NT2/D1 (cell line): ENCODE data around the gene EFCAB6.

Experiments used
- DNase-seq: peaks from one replicate; pipeline ENCODE4 v3.0.0-alpha.2; 2011; ENCODE audit warnings: low read depth, low spot score
- H3K27me3 ChIP-seq: 2 replicates; pipeline ENCODE4 v1.6.0; 2011; ENCODE audit warnings: mild to moderate bottlenecking; ENCODE audit not compliant: insufficient read length, insufficient read depth
- H3K36me3 ChIP-seq: 2 replicates; pipeline ENCODE4 v1.6.1; 2011; ENCODE audit warnings: mild to moderate bottlenecking, low read length, mixed read lengths; ENCODE audit not compliant: insufficient read depth, insufficient read length
- H3K4me1 ChIP-seq: 2 replicates; pipeline ENCODE4 v1.5.1; 2011; ENCODE audit not compliant: insufficient read depth, insufficient read length
- H3K4me3 ChIP-seq: 2 replicates; pipeline ENCODE4 v1.5.1; 2011; ENCODE audit warnings: low read depth; ENCODE audit not compliant: insufficient read length
- H3K9ac ChIP-seq: 2 replicates; pipeline ENCODE4 v1.6.0; 2011; ENCODE audit warnings: low read depth; ENCODE audit not compliant: insufficient read length
- H3K9me3 ChIP-seq: 2 replicates; pipeline ENCODE4 v1.5.1; 2011; ENCODE audit warnings: mild to moderate bottlenecking, low read length; ENCODE audit not compliant: insufficient read depth
- SUZ12 ChIP-seq: IDR thresholded peaks from 2 replicates; pipeline ENCODE4 v1.6.1; 2011; ENCODE audit not compliant: insufficient read length, insufficient read depth; ENCODE audit errors: extremely low read depth
- YY1 ChIP-seq: IDR thresholded peaks from 2 replicates; pipeline ENCODE4 v1.6.1; 2011; ENCODE audit not compliant: insufficient read length, insufficient read depth
- ZNF274 ChIP-seq: IDR thresholded peaks from 2 replicates; pipeline ENCODE4 v1.6.1; 2011; ENCODE audit warnings: mild to moderate bottlenecking, low read depth, low read length

Gene EFCAB6

DNA sequence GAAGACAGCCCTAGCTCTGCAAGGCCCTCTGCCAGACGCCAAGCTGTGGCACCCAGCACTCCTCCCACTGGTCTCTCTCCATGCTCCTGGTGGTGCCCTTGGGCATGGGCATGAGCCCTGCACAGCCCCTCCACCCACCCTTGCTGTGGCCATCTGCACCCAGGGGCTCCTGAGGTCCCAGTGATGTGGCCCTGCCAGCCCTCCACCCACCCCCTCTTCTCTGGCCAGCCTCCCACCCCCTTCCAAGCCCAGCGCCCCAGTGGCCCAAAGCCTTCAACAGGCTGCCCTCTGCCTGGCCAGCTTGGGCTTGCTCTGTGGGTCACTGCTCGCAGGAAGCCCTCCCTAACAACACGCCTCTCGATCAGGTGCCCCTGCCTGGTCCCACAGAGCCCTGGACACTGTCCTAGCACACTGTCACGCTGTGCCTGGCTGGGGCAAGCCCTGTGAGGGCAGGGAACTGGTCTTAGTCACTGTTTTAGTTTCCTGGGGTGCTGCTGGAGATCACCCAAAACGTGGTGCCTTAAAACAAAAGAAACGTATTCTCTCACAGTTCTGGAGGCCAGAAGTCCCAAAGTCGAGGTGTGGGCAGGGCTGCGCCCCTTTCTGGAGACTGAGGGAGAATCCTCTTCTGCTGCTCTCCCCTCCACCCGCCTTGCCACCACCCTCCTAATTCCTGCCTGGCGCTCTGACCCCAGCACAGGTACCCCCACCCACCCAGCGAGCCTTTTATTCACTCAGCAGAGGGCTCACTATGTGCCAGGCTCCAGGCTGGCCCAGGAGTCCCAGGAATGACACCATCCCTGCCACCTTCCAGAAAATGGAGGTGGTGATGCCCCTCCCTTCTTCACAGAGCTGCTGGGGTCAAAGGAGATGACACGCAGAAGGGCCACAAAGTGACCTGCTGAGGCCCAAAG is 35.5 kb upstream of the EFCAB6 start:
- peaks cover 4% of the 10 kb centered on the region for H3K36me3 ChIP-seq
- DNase-seq: no peak
- TF ChIP-seq YY1 (no peak), SUZ12 (no peak), ZNF274 (no peak)
- H3K4me3 ChIP-seq: no peak overlapping the region
- no peaks in the 10 kb centered on the region for H3K9me3 ChIP-seq
- H3K27me3 ChIP-seq: no peaks in the 10 kb centered on the region
- peaks cover 10% of the 10 kb centered on the region for H3K4me1 ChIP-seq
- H3K9ac ChIP-seq: no peak overlapping the region

DNA sequence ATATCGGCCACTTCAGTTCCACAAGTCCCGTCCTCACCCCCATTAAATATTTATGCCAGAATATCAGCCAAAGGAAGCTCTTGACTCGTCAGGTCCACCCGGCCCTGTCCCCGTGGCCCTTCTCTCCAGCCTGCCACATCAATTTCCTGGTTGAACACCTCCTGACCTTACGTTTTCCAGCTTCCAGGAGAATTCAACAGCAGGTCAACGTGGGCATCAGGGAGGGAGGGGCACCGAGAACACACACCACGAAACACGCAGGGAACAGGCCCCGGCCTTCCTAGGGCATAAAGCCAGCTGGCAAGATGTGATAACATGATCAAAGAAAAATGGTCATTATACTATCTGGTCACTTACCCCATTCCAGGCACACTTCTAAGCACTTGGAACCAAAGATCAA is 34.9 kb upstream of the EFCAB6 start:
- no peak overlapping the region for H3K4me3 ChIP-seq

DNA sequence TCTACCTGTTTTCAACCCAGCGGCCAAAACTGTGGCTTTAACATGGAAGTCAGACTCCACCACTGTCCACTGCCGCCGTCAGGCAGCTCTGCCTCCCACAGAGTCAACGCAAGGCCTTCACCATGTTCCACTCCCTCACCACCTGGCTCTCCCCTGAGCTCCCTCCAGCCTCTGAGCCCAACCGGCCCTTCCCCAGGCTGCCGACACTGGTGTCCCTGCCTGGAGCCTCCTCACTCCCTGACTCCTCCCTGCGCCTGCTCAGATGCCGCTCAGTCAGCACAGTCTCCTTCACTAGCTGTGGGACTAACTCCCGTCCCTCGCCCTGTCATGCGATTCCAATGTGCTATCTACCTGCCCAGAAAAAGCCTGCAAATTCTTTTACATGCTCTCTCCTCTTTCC is 33.9 kb upstream of the EFCAB6 start:
- Histone ChIP-seq H3K4me1 (peaks cover 7% of the 10 kb centered on the region), H3K36me3 (peaks cover 4% of the 10 kb centered on the region), H3K4me3 (no peak overlapping the region), H3K9ac (no peak overlapping the region), H3K9me3 (no peaks in the 10 kb centered on the region), H3K27me3 (no peaks in the 10 kb centered on the region)
- TF ChIP-seq YY1: no peak
- no peak for TF ChIP-seq SUZ12
- no peak for TF ChIP-seq ZNF274
- no peak for DNase-seq

More for the DNA sequence above, 34.9 kb upstream of the EFCAB6 start:
- TF ChIP-seq ZNF274 (no peak), SUZ12 (no peak), YY1 (no peak)
- no peaks in the 10 kb centered on the region for H3K9me3 ChIP-seq
- H3K4me1 ChIP-seq: peaks cover 7% of the 10 kb centered on the region
- no peak for DNase-seq
- H3K9ac ChIP-seq: no peak overlapping the region
- H3K27me3 ChIP-seq: no peaks in the 10 kb centered on the region
- peaks cover 4% of the 10 kb centered on the region for H3K36me3 ChIP-seq

DNA sequence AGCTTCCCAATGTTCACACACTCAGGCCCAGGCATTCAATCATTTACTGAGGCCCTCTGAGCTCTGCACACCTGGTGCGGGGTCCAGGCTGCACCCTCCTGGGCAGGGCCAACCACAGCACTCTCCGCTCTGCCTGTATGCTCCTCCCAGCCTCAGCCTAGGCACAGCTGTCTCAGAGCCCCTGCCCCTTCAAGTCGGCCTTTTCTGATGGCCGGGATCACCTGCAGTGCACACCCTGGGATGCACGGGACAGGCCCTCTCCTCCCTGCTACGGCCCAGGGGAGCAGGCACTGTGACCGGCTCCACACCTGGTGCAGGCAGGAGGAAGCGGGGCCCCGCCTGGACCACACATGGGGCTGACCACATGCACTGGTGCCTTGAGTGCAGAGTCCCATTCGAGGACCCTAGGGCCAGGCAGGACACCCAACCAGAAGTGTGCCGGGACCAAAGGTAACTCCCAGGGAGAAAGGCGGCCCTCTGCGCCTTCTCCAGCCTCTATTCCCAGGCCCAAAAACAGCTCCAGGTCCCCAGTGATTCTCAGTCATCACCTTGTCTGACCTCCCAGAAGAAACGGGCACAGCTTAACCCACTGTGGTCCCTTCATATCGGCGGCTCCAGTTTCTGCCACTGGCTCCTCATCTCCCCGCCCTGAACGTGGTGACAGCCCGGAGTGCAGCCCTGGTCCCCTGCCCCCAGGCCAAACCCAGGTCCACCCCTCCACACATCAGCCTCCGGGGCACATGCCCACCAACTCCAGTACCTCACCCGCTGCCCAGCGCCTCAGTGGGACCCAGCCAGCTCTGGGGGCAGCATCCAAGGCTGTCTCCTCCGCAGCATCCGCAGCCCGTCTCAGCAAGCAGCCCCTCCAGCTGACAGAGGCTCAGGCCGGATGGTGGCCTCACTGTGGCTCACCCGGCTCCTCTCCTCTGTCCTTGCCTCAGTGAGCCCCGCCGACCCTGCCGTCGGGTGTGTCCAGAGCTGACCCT is 32.7 kb upstream of the EFCAB6 start:
- DNase-seq: no peak
- Histone ChIP-seq H3K27me3 (no peaks in the 10 kb centered on the region), H3K9ac (no peak overlapping the region), H3K9me3 (no peaks in the 10 kb centered on the region), H3K4me3 (no peak overlapping the region), H3K36me3 (peaks cover 4% of the 10 kb centered on the region), H3K4me1 (peaks cover 7% of the 10 kb centered on the region)
- no peak for TF ChIP-seq YY1
- no peak for TF ChIP-seq SUZ12
- no peak for TF ChIP-seq ZNF274

DNA sequence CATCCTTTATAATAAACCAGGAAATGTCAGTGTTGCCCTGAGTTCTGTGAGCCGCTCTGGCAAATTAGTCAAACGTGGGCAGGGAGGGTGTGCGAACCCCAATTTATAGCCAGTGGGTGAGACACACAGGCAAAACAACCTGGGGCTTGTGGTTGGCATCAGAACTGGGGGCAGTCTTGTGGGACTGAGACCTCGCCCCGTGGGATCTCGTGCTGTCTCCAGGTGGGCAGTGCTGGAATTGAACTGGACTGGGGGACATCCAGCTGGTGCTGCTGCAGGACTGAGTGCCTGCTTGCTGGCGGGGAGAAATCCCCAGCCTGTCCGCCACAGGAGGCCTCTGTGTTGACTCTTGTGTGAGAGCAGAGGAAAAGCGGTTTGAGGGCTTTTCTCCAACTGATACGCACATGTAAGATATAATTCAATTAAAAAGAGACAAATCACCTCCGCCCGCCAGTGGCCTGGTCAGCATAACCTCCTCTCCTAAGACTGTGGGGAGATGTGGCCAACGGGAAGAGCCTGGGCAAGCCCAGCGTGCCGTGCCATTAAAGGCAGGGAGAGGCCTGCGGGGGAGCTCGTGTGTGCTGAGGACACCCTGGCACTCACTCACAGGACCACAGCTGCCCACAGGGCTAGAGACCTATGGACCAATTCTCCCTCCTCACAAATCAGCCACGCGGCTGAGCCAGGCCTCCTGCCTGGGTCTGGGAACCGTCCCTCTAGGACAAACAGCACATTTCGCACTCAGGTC is 31.9 kb upstream of the EFCAB6 start:
- DNase-seq: no peak
- Histone ChIP-seq H3K9ac (no peak overlapping the region), H3K9me3 (no peaks in the 10 kb centered on the region), H3K4me3 (no peak overlapping the region), H3K36me3 (peaks cover 9% of the 10 kb centered on the region), H3K27me3 (no peaks in the 10 kb centered on the region), H3K4me1 (peaks cover 7% of the 10 kb centered on the region)
- TF ChIP-seq YY1 (no peak), ZNF274 (no peak), SUZ12 (no peak)

DNA sequence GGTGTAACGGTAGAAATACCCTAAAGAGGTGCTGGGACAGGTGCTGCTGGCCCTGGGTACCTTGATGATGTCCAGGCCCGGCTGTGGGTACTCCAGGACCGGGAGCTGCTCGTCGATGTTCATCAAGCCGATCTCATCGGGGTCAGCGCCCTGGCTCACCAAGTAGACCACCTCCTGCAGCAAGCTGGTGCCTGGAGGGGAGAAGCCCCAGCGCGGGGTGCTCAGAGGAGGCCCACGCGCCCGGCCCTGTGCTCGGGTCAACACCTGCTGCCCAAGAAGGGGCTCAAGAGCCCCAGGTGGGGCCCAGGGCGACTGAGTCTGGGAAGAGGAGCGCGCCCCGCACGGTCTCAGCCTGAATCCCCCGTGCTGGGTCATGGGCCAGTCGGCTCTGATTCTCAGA is 29.6 kb upstream of the EFCAB6 start:
- Histone ChIP-seq H3K4me1 (peaks cover 3% of the 10 kb centered on the region), H3K9me3 (no peaks in the 10 kb centered on the region), H3K36me3 (peaks cover 26% of the 10 kb centered on the region), H3K4me3 (no peak overlapping the region), H3K27me3 (no peaks in the 10 kb centered on the region), H3K9ac (no peak overlapping the region)
- TF ChIP-seq ZNF274 (no peak), YY1 (no peak), SUZ12 (no peak)
- no peak for DNase-seq
